SK-N-MC (cell line): Measurements from ENCODE around the gene CBFA2T2.
"Not testable (repeated sequence)": the region's sequence is repeated elsewhere in the genome, so short reads cannot be mapped to it uniquely, and the experiment has no call there.

Source experiments
- DNase-seq: peaks from one replicate; pipeline ENCODE4 v3.0.0-alpha.2; 2011; ENCODE audit warnings: low read depth, low spot score
- H3K27ac ChIP-seq: fragments of 200-600 bp; sonication (generic); 2 replicates; pipeline ENCODE4 v1.5.1; 2016; ENCODE audit warnings: mixed run types
- H3K36me3 ChIP-seq: fragments of 200-600 bp; sonication (generic); 2 replicates; pipeline ENCODE4 v1.6.1; 2017; ENCODE audit warnings: antibody characterized with exemption, low read length, mixed read lengths; ENCODE audit not compliant: insufficient read depth
- H3K4me3 ChIP-seq: fragments of 200-600 bp; sonication (generic); 2 replicates; pipeline ENCODE4 v1.5.1; 2016
- H3K9ac ChIP-seq: fragments of 200-600 bp; sonication (generic); 2 replicates; pipeline ENCODE4 v1.8.0; 2017; ENCODE audit warnings: mixed run types, mixed read lengths; ENCODE audit not compliant: insufficient read length
- H3K9me3 ChIP-seq: fragments of 200-600 bp; sonication (generic); 2 replicates; pipeline ENCODE4 v1.6.1; 2017; ENCODE audit warnings: low read depth, mild to moderate bottlenecking, antibody characterized with exemption, low read length, moderate library complexity, mixed read lengths
- EZH2 ChIP-seq: fragments of 200-600 bp; sonication (generic); IDR thresholded peaks from one replicate; pipeline ENCODE4 v1.6.1; 2017; ENCODE audit warnings: antibody characterized with exemption
- FOXP2 ChIP-seq: optimal IDR thresholded peaks from 2 replicates; pipeline ENCODE3; 2011; ENCODE audit warnings: mild to moderate bottlenecking, moderate library complexity; ENCODE audit not compliant: insufficient read depth; ENCODE audit errors: extremely low read length, control extremely low read depth
- POLR2AphosphoS5 ChIP-seq: IDR thresholded peaks from 2 replicates; pipeline ENCODE4 v1.6.1; 2012; ENCODE audit warnings: mild to moderate bottlenecking, low read depth, low read length, borderline replicate concordance

CBFA2T2 gene

GRCh38 chr20:33645396-33645795 lies 155.5 kb downstream of the CBFA2T2 start:
- no peak for TF ChIP-seq FOXP2
- no peak for TF ChIP-seq EZH2
- no peak for TF ChIP-seq POLR2AphosphoS5
- Histone ChIP-seq H3K9ac (no peak overlapping the region), H3K27ac (no peak overlapping the region), H3K4me3 (no peak overlapping the region), H3K9me3 (no peaks in the 10 kb centered on the region), H3K36me3 (peaks cover 15% of the 10 kb centered on the region; the same call in 1 of the 2 replicates)
- DNase-seq: no peak

- TF ChIP-seq POLR2AphosphoS5: no peak
- no peak for TF ChIP-seq EZH2
- no peak for TF ChIP-seq FOXP2
- no peaks in the 10 kb centered on the region for H3K9me3 ChIP-seq
- H3K27ac ChIP-seq: no peak overlapping the region
- no peak overlapping the region for H3K9ac ChIP-seq
- H3K36me3 ChIP-seq: peaks cover 15% of the 10 kb centered on the region; the same call in 1 of the 2 replicates
- DNase-seq: no peak
- no peak overlapping the region for H3K4me3 ChIP-seq
Observed at GRCh38 chr20:33646191-33646590, 156.3 kb downstream of the CBFA2T2 start.

- H3K9ac ChIP-seq, H3K9me3 ChIP-seq, DNase-seq, H3K4me3 ChIP-seq, H3K27ac ChIP-seq: not testable (repeated sequence)
- H3K36me3 ChIP-seq: peaks cover 15% of the 10 kb centered on the region; the same call in 1 of the 2 replicates
Observed at GRCh38 chr20:33646959-33647602, 157.2 kb downstream of the CBFA2T2 start.

- no peaks in the 10 kb centered on the region for H3K9me3 ChIP-seq
- TF ChIP-seq FOXP2: no peak
- TF ChIP-seq POLR2AphosphoS5: no peak
- no peak for TF ChIP-seq EZH2
- H3K36me3 ChIP-seq: peaks cover 15% of the 10 kb centered on the region; the same call in 1 of the 2 replicates
- H3K27ac ChIP-seq: no peak overlapping the region
- DNase-seq: no peak
- no peak overlapping the region for H3K4me3 ChIP-seq
- H3K9ac ChIP-seq: no peak overlapping the region
Observed at GRCh38 chr20:33647603-33648395, 157.9 kb downstream of the CBFA2T2 start.

- Histone ChIP-seq H3K9ac (no peak overlapping the region), H3K36me3 (peaks cover 15% of the 10 kb centered on the region; the same call in 1 of the 2 replicates), H3K9me3 (no peaks in the 10 kb centered on the region), H3K27ac (no peak overlapping the region), H3K4me3 (no peak overlapping the region)
- no peak for DNase-seq
- TF ChIP-seq EZH2: no peak
- no peak for TF ChIP-seq FOXP2
- no peak for TF ChIP-seq POLR2AphosphoS5
Observed at GRCh38 chr20:33648396-33649004, 158.6 kb downstream of the CBFA2T2 start.

- H3K9ac ChIP-seq: no peak overlapping the region
- DNase-seq: no peak
- H3K4me3 ChIP-seq: no peak overlapping the region
- H3K9me3 ChIP-seq: no peaks in the 10 kb centered on the region
- TF ChIP-seq EZH2 (no peak), FOXP2 (no peak), POLR2AphosphoS5 (no peak)
- peaks cover 15% of the 10 kb centered on the region; the same call in 1 of the 2 replicates for H3K36me3 ChIP-seq
- H3K27ac ChIP-seq: no peak overlapping the region
Observed at GRCh38 chr20:33649201-33649681, 159.3 kb downstream of the CBFA2T2 start.

- Histone ChIP-seq H3K9ac (no peak overlapping the region), H3K27ac (no peak overlapping the region), H3K36me3 (peaks cover 6% of the 10 kb centered on the region; the same call in 1 of the 2 replicates), H3K4me3 (no peak overlapping the region), H3K9me3 (no peaks in the 10 kb centered on the region)
- TF ChIP-seq POLR2AphosphoS5 (no peak), EZH2 (no peak), FOXP2 (no peak)
- no peak for DNase-seq
Observed at GRCh38 chr20:33650111-33650752, 160.3 kb downstream of the CBFA2T2 start.
